PC-3 (cell line): ENCODE results near the gene ARVCF.

Experiments used
- EZH2 ChIP-seq: fragments of 300-600 bp; sonication (generic); IDR thresholded peaks from one replicate; pipeline ENCODE4 v1.6.1; 2017; ENCODE audit warnings: antibody characterized with exemption, mild to moderate bottlenecking, low read length; ENCODE audit not compliant: unreplicated experiment
- EZH2phosphoT487 ChIP-seq: fragments of 300-600 bp; sonication (generic); IDR thresholded peaks from 2 replicates; pipeline ENCODE4 v1.6.1; 2018; ENCODE audit warnings: mild to moderate bottlenecking, antibody characterized with exemption, low read length, borderline replicate concordance
- TF ChIP-seq, protein P1 (sequence below): fragments of 300-600 bp; sonication (generic); conservative IDR thresholded peaks from 2 replicates; pipeline ENCODE4 v1.5.1; 2017; ENCODE audit warnings: antibody characterized with exemption, low read depth, mild to moderate bottlenecking, low read length

DNA sequence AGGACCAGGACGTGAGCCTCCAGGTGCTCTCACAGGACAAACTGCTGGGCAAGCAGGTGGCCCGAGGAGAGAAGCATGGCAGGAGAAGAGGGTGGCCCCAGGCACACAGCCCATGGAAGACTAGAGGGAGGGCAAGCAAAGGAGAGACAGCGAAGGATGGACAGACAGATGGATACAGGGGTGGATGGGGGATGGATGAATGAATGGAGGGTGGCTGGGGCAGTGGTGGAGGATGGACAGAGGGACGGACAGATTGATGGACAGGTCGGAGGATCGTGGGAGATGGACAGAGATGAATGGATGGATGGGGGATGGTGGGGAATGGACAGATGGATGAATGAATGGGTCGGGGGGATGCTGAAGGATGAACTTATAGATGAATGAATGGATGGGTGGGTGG, 22.7 kb downstream of the ARVCF start:
- TF ChIP-seq, protein P1, sequence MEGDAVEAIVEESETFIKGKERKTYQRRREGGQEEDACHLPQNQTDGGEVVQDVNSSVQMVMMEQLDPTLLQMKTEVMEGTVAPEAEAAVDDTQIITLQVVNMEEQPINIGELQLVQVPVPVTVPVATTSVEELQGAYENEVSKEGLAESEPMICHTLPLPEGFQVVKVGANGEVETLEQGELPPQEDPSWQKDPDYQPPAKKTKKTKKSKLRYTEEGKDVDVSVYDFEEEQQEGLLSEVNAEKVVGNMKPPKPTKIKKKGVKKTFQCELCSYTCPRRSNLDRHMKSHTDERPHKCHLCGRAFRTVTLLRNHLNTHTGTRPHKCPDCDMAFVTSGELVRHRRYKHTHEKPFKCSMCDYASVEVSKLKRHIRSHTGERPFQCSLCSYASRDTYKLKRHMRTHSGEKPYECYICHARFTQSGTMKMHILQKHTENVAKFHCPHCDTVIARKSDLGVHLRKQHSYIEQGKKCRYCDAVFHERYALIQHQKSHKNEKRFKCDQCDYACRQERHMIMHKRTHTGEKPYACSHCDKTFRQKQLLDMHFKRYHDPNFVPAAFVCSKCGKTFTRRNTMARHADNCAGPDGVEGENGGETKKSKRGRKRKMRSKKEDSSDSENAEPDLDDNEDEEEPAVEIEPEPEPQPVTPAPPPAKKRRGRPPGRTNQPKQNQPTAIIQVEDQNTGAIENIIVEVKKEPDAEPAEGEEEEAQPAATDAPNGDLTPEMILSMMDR: no peak
- no peak for TF ChIP-seq EZH2
- no peak for TF ChIP-seq EZH2phosphoT487
